ENCODE measurements around the gene STK32C.

- no peak for TF ChIP-seq FOXA1 (IDR thresholded peaks at IDR 0.05)
- TF ChIP-seq SUZ12 (IDR thresholded peaks at IDR 0.05), result no peak
- TF ChIP-seq LEF1 (IDR thresholded peaks at IDR 0.05; ENCODE audit: borderline replicate concordance), result no peak
- TF ChIP-seq HDGF (IDR thresholded peaks at IDR 0.05; ENCODE audit: borderline replicate concordance), result no peak
Observed at GRCh38 chr10:132271458-132272230, 36.1 kb downstream of the STK32C start.

Measured in HEK293T (cell line).